Natural killer cell (primary cell): ENCODE data around the gene HKDC1. TPM values are rescaled to one million over a fixed set of nuclear protein-coding genes. Genes with fewer than 3 reads are reported as not detected.

Source experiments
- ATAC-seq, 3 donors: fragments of 150-1000 bp in 2 of 3; fragments of 200-7000 bp in 1 of 3; cut with Tn5 transposase; 1 replicate in 1 of 3; 2 replicates in 2 of 3; pipeline ENCODE4 v1.10.0; 2021; ENCODE audit warnings: mild to moderate bottlenecking in 2 of 3, moderate library complexity in 2 of 3
- DNase-seq, 2 donors: peaks; one replicate each; pipeline versions ENCODE4 v3.0.0 to v3.0.0-alpha.2; 2013 to 2021; ENCODE audit warnings: mixed read lengths in 1 of 2
- H3K27ac ChIP-seq: one replicate; pipeline ENCODE4 v1.5.1; 2013; ENCODE audit warnings: mild to moderate bottlenecking, low read length
- H3K27me3 ChIP-seq: one replicate; pipeline ENCODE4 v1.6.1; 2013; ENCODE audit warnings: low read length; ENCODE audit not compliant: control insufficient read depth, insufficient read depth
- H3K36me3 ChIP-seq: one replicate; pipeline ENCODE4 v1.6.1; 2013; ENCODE audit warnings: low read length; ENCODE audit not compliant: control insufficient read depth, insufficient read depth
- H3K4me1 ChIP-seq: one replicate; pipeline ENCODE4 v1.6.1; 2013; ENCODE audit warnings: low read length; ENCODE audit not compliant: control insufficient read depth, insufficient read depth
- H3K4me3 ChIP-seq: one replicate; pipeline ENCODE4 v1.5.1; 2013; ENCODE audit warnings: low read length
- H3K9me3 ChIP-seq: one replicate; pipeline ENCODE4 v1.6.1; 2013; ENCODE audit warnings: low read length; ENCODE audit not compliant: control insufficient read depth, insufficient read depth
- H3K27ac Mint-ChIP-seq, 2 donors: one replicate each; pipeline ENCODE4 v1.8.0; 2022; ENCODE audit warnings: mild to moderate bottlenecking in 2 of 2, mixed read lengths in 2 of 2, moderate library complexity in 1 of 2
- H3K27me3 Mint-ChIP-seq, 2 donors: one replicate each; pipeline ENCODE4 v1.8.0; 2022; ENCODE audit warnings: low read depth in 2 of 2, mixed read lengths in 2 of 2
- H3K36me3 Mint-ChIP-seq: one replicate; pipeline ENCODE4 v1.8.0; 2022; ENCODE audit warnings: mixed read lengths
- H3K4me1 Mint-ChIP-seq, 2 donors: one replicate each; pipeline ENCODE4 v1.8.0; 2022; ENCODE audit warnings: mixed read lengths in 2 of 2
- H3K4me3 Mint-ChIP-seq: one replicate; pipeline ENCODE4 v1.8.0; 2022; ENCODE audit warnings: mild to moderate bottlenecking, moderate library complexity, mixed read lengths
- H3K9me3 Mint-ChIP-seq, 2 donors: one replicate each; pipeline ENCODE4 v1.8.0; 2022; ENCODE audit warnings: mixed read lengths in 2 of 2
- CTCF ChIP-seq: fragments of 200-600 bp; IDR thresholded peaks from one replicate; pipeline ENCODE4 v1.8.0; 2022; ENCODE audit warnings: antibody characterized with exemption
- WGBS: methylation state at CpG from one replicate; pipeline ENCODE4 v1.1.7; 2013; ENCODE audit warnings: missing lambda C conversion rate; ENCODE audit not compliant: insufficient coverage; 5-methylcytosine and 5-hydroxymethylcytosine counted together
- intact Hi-C: fragments of 100-400 bp; cut with micrococcal nuclease; formaldehyde crosslinking; loops from one replicate; pipeline ENCODE4 v1.14.2; 2022
- total RNA-seq, 4 donors: library from RNA; stranded (reverse); fragments of 120-200 nt in 1 of 4; gene quantifications; one replicate each; pipeline versions ENCODE4 v1.2.3 to v1.2.4, GENCODE V29; 2013 to 2022

The HKDC1 gene
- total RNA-seq, 3 donors from 2014 or later (not counting 1 experiment from before 2014, with no cell fraction given), result 0.50 to 0.82 TPM; not detected in 1

- Mint-ChIP-seq H3K9me3 (no peaks in the 10 kb centered on the region), H3K4me1 (no peaks in the 10 kb centered on the region), H3K27me3 (peaks cover 0 to 3% of the 10 kb centered on the region in 2 donors), H3K36me3 (no peaks in the 10 kb centered on the region), H3K27ac (no peak overlapping the region), H3K4me3 (no peak overlapping the region)
- Histone ChIP-seq H3K4me3 (no peak overlapping the region), H3K27me3 (no peaks in the 10 kb centered on the region), H3K36me3 (no peaks in the 10 kb centered on the region), H3K9me3 (no peaks in the 10 kb centered on the region), H3K4me1 (no peaks in the 10 kb centered on the region), H3K27ac (no peak overlapping the region)
- TF ChIP-seq CTCF, result no peak
- DNase-seq, result no peak
- ATAC-seq, result no peak
- intact Hi-C loops, result no loop called here
- WGBS, result 86% methylated on average over 4 of the region's 4 CpGs
Measured at GRCh38 chr10:69290993-69291392, 70.9 kb downstream of the HKDC1 start.

DNA sequence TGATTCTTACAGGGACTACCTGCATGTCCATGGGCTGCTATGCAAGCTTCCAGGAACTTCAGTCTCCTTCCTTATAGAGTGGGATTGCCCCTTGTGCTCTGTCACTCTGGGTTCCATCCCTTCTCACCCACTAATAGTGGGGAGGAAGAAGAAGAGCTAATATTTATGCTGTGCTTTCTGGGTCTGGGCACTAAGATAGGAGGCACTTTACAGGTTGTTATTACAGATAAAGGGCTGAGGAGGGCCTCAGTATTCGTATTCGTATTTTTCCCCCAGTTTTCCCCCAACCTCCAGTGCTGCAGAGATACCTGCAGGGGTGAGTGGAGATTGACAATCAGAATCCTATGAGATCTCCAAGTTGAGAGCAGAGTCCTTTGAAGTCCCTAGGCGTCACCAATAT lies 72.3 kb downstream of the HKDC1 start:
- Mint-ChIP-seq H3K36me3 (no peaks in the 10 kb centered on the region), H3K27ac (no peak overlapping the region), H3K27me3 (no peaks in the 10 kb centered on the region), H3K9me3 (no peaks in the 10 kb centered on the region), H3K4me3 (no peak overlapping the region), H3K4me1 (no peaks in the 10 kb centered on the region)
- TF ChIP-seq CTCF, result no peak
- no peaks in the 10 kb centered on the region for H3K9me3 ChIP-seq
- no peak overlapping the region for H3K4me3 ChIP-seq
- no peaks in the 10 kb centered on the region for H3K27me3 ChIP-seq
- no peaks in the 10 kb centered on the region for H3K4me1 ChIP-seq
- WGBS, result 53% methylated on average over 3 of the region's 3 CpGs
- intact Hi-C loops, result no loop called here
- no peak for DNase-seq
- no peaks in the 10 kb centered on the region for H3K36me3 ChIP-seq
- H3K27ac ChIP-seq, result no peak overlapping the region
- no peak for ATAC-seq

DNA sequence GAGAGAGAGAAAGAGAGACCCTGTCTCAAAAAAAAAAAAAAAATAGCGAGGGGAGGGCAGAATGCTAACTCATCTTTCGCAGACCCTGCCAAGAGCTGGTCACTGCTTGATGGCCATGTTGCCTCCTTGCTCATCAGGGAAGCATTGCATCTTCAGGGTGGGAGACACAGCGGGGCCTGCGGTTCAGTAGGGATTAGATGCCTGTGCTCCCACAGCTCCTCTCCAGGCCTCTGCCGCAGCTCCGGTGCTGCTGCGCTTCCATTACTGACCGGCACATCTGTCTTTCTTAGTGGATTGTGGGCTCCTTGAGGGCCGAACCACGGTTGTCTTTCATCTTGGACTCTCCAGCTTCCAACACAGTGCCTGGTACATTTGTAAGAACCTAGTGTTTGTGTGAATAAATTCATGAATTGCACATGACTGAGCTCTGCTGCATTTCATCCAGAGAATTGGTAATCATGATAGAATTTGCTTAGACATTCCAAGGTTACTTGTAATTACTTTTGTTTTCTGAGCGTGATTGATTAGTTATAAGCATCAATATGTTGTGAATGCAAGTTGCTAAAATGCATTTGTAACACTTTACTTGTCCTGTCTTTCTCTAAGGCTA lies 75.0 kb downstream of the HKDC1 start:
- intact Hi-C loops, result no loop called here
- Histone ChIP-seq H3K36me3 (no peaks in the 10 kb centered on the region), H3K9me3 (no peaks in the 10 kb centered on the region), H3K4me1 (no peaks in the 10 kb centered on the region), H3K27ac (no peak overlapping the region), H3K27me3 (no peaks in the 10 kb centered on the region), H3K4me3 (no peak overlapping the region)
- Mint-ChIP-seq H3K4me1 (no peaks in the 10 kb centered on the region), H3K27me3 (no peaks in the 10 kb centered on the region), H3K4me3 (no peak overlapping the region), H3K27ac (no peak overlapping the region), H3K9me3 (no peaks in the 10 kb centered on the region), H3K36me3 (no peaks in the 10 kb centered on the region)
- no peak for DNase-seq
- WGBS, result 93% methylated on average over 10 of the region's 11 CpGs
- no peak for ATAC-seq
- TF ChIP-seq CTCF, result no peak

DNA sequence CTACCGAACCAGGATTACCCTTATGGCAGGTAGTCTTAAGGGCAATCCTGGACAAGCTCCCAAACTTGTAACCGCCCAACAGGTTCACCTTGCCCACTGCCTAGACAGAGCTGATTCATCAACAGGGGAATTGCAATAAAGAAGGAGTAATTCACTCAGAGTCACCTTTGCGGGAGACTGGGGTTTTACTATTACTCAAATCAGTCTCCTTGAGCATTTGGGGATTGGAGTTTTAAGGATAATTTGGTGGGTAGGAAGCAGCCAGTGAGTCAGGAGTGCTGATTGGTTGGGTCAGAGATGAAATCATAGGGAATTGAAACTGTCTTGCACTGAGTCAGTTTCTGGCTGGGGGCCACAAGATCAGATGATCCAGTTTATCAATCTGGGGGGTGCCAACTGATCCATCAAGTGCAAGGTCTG lies 83.5 kb downstream of the HKDC1 start:
- H3K27me3 ChIP-seq, result no peaks in the 10 kb centered on the region
- Mint-ChIP-seq H3K4me1 (no peaks in the 10 kb centered on the region), H3K36me3 (no peaks in the 10 kb centered on the region), H3K27me3 (no peaks in the 10 kb centered on the region), H3K27ac (no peak overlapping the region), H3K9me3 (no peaks in the 10 kb centered on the region), H3K4me3 (no peak overlapping the region)
- DNase-seq (no peak), ATAC-seq (no peak)
- no peak overlapping the region for H3K4me3 ChIP-seq
- WGBS, result 91% methylated on average over 3 of the region's 3 CpGs
- TF ChIP-seq CTCF, result no peak
- H3K4me1 ChIP-seq, result no peaks in the 10 kb centered on the region
- H3K27ac ChIP-seq, result no peak overlapping the region
- no peaks in the 10 kb centered on the region for H3K9me3 ChIP-seq
- no peaks in the 10 kb centered on the region for H3K36me3 ChIP-seq
- intact Hi-C loops, result no loop called here
